H1 (cell line): ENCODE results near the gene WDR64.

Experiments
- HDAC6 ChIP-seq: IDR thresholded peaks from one replicate; pipeline ENCODE4 v1.7.1; 2012; ENCODE audit warnings: low read depth, mild to moderate bottlenecking, inconsistent platforms, low read length, moderate library complexity
- MAFK ChIP-seq: IDR thresholded peaks from 2 replicates; pipeline ENCODE4 v1.6.1; 2012; ENCODE audit warnings: low read depth, mild to moderate bottlenecking, improper control_type of control experiment, low read length
- POLR2A ChIP-seq, 2 experiments: IDR thresholded peaks; 1 replicate in 1 of 2; 2 replicates in 1 of 2; pipeline ENCODE4 v1.6.1; 2011; ENCODE audit warnings: low read depth in 2 of 2, low read length in 2 of 2, mild to moderate bottlenecking in 2 of 2; ENCODE audit errors: control extremely low read depth in 1 of 2
- POLR2AphosphoS5 ChIP-seq: IDR thresholded peaks from 2 replicates; pipeline ENCODE4 v1.6.1; 2011; ENCODE audit warnings: low read depth, low read length
- POU5F1 ChIP-seq: IDR thresholded peaks from 2 replicates; pipeline ENCODE4 v1.6.1; 2011; ENCODE audit warnings: low read depth, mild to moderate bottlenecking, low read length, moderate library complexity
- RFX5 ChIP-seq: IDR thresholded peaks from 2 replicates; pipeline ENCODE4 v1.6.1; 2011; ENCODE audit warnings: low read depth, low read length, improper control_type of control experiment, borderline replicate concordance
- SIN3A ChIP-seq, 2 experiments: IDR thresholded peaks in 1 of 2; conservative IDR thresholded peaks in 1 of 2; 2 replicates each; pipeline ENCODE4 v1.6.1; 2011 to 2012; ENCODE audit warnings: low read length in 2 of 2, improper control_type of control experiment in 1 of 2, low read depth in 1 of 2, mild to moderate bottlenecking in 1 of 2
- TAF1 ChIP-seq: IDR thresholded peaks from 2 replicates; pipeline ENCODE4 v1.6.1; 2011; ENCODE audit warnings: mild to moderate bottlenecking, low read depth, low read length
- TF ChIP-seq, protein P1 (sequence below), 3 experiments: IDR thresholded peaks; 1 replicate in 2 of 3; 2 replicates in 1 of 3; pipeline versions ENCODE4 v1.5.1 to v1.6.1; 2011; ENCODE audit warnings: low read length in 3 of 3, mild to moderate bottlenecking in 3 of 3, inconsistent platforms in 2 of 3, low read depth in 1 of 3, moderate library complexity in 1 of 3; ENCODE audit not compliant: insufficient read depth in 1 of 3; ENCODE audit errors: control extremely low read depth in 1 of 3
- TF ChIP-seq, protein P2 (sequence below): IDR thresholded peaks from 2 replicates; pipeline ENCODE4 v1.6.1; 2012; ENCODE audit warnings: inconsistent platforms

DNA sequence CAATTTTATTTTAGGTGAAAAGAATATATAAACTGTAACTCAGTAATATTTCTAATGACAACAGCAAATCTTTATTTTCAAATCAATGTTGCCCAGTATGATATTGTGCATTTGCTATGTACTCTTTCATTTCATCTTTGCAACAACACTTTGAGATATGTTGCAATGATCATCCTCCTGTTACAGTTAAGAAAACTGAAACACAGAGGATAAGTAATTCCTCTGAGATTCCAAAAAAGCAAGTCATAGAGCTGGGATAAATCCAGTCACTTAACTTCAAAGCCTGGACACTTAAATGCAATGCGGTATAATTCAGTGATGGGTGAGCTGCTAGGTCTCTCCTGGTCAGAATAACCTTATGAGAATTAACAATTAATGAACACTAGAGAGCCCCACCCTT, 147.3 kb downstream of the WDR64 start:
- TF ChIP-seq, protein P1, sequence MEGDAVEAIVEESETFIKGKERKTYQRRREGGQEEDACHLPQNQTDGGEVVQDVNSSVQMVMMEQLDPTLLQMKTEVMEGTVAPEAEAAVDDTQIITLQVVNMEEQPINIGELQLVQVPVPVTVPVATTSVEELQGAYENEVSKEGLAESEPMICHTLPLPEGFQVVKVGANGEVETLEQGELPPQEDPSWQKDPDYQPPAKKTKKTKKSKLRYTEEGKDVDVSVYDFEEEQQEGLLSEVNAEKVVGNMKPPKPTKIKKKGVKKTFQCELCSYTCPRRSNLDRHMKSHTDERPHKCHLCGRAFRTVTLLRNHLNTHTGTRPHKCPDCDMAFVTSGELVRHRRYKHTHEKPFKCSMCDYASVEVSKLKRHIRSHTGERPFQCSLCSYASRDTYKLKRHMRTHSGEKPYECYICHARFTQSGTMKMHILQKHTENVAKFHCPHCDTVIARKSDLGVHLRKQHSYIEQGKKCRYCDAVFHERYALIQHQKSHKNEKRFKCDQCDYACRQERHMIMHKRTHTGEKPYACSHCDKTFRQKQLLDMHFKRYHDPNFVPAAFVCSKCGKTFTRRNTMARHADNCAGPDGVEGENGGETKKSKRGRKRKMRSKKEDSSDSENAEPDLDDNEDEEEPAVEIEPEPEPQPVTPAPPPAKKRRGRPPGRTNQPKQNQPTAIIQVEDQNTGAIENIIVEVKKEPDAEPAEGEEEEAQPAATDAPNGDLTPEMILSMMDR (IDR thresholded peaks at IDR 0.05; ENCODE audit: control extremely low read depth in 1 of 3, insufficient read depth in 1 of 3, low read depth in 1 of 3, low read length in 3 of 3) = no peak
- TF ChIP-seq MAFK (no peak), POLR2AphosphoS5 (no peak), HDAC6 (no peak), POU5F1 (no peak), RFX5 (no peak), SIN3A (conservative IDR thresholded peaks at IDR 0.05 in 1 of 2, IDR thresholded peaks at IDR 0.05 in 1 of 2; ENCODE audit: low read depth in 1 of 2, low read length in 2 of 2) (no peak), TAF1 (no peak), POLR2A (IDR thresholded peaks at IDR 0.05; ENCODE audit: control extremely low read depth in 1 of 2, low read depth in 2 of 2, low read length in 2 of 2) (no peak)
- TF ChIP-seq, protein P2, sequence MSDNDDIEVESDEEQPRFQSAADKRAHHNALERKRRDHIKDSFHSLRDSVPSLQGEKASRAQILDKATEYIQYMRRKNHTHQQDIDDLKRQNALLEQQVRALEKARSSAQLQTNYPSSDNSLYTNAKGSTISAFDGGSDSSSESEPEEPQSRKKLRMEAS = no peak
